Sciatic nerve (tissue), 2 donors: ENCODE measurements around the gene SIRT3. TPM values are rescaled to one million over a fixed set of nuclear protein-coding genes. Genes with fewer than 3 reads are reported as not detected.

Experiments
- ATAC-seq: fragments of 200-7000 bp; cut with Tn5 transposase; one replicate; pipeline ENCODE4 v1.9.1; 2020; ENCODE audit warnings: mild to moderate bottlenecking, moderate library complexity
- DNase-seq: peaks from one replicate; pipeline ENCODE4 v3.0.0-alpha.2; 2020; ENCODE audit warnings: low spot score
- intact Hi-C: fragments of 100-400 bp; cut with DNase I; formaldehyde crosslinking; loops from one replicate; pipeline ENCODE4 v1.14.2; 2022
- total RNA-seq: library from RNA; stranded (reverse); fragmentation: NEBNext Ultra II Directional; extraction: Animal tissue kit (Norgen Biotek cat#: 25700); gene quantifications from one replicate; pipeline ENCODE4 v1.2.1, GENCODE V29; 2021
- donor health status: DM: no; HTN: no; CAD: no.
- donor health status: DM: no; HTN: no; CAD: no.

Gene SIRT3
- total RNA-seq, 1 donor from 2014 or later, result 21.7 TPM

DNA sequence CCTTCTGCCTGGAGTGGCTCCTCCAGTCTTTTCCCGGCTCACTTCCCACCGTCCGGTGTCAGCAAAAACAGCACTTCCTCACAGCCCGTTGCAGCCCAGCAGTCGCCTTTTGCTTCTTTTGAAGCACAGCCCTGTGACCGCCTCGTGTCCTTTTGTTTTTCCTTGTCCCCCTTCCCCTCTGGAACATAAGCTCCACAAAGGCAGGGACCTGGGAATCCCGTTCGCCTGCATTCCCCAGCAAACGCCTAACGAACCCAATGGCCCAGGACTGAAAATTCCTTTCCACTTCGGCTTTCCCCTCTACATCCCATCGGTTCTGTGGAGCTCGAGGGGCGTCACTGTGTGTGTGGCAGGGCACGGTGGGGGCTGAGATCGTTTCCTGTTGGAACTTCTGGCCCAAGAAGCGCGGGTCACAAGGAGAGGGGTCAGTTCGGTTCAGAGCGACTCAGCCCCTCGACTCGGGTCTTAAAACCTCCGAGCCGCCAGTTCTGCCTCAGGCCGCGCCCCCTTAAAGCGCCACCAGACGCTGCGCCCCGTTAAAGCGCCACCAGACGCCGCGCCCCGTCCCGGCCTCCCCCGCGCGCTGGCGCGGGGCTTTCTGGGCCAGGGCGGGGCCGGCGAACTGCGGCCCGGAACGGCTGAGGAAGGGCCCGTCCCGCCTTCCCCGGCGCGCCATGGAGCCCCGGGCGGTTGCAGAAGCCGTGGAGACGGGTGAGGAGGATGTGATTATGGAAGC lies 27.8 kb downstream of the SIRT3 start:
- intact Hi-C loops, result no loop called here
- DNase-seq, result peak; percentile 88

DNA sequence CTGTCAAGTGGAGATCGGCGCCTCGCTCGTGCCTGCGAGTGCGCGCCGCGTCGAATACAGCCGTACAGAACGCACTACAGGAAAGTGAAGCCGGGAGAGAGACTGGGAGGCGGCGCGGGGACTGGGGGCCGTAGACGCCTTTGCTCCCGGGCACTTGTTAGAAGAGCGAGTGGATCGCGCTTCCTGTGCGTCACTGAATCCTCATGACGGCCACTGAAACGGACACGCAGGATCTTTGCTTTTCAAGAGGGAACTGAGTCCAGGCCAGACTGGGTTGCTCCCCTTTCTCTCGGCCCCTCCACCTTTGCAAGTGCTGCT lies 28.3 kb downstream of the SIRT3 start:
- ATAC-seq (peak; percentile 9), DNase-seq (no peak)
- intact Hi-C loops, result no loop called here

More for the DNA sequence above, 27.8 kb downstream of the SIRT3 start:
- ATAC-seq, result peak; percentile 85

DNA sequence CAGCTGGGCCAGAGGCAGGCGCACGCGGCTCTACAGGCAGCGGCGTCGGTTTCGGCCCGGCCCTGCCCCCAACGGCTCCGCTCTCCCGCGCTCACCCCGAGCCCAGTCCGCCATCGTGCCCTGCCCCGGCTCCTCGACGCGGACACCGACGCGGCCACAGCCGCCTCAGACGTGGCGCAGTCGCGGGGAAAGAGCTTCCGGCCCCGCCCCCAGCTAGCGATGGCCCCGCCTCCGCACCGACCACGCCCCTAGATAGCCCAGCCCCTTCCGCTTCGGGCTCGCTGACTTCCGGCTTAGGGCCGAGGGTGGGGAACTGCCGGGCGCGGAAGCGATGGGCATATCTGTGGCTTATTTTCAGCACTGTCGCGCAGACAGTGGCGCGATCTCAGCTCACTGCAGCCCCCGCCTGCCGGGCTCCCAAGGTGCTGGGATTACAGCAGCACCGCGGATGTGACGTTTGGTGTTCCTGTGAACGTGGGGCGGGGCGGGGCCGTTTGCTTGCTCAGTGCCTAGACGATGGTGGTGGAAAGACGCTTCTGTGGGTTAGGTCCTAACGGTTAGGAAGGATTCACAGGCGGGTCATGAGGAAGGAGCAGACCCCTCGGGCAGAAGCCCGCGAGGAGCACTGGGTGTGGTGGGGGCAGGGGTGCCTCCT lies 28.8 kb downstream of the SIRT3 start, which contains the start of the genes BET1L and RIC8A:
BET1L (minus strand) TSS at position 192 of the 655 bp plus-strand sequence; CDS start at position 114, 78 bp downstream.
RIC8A (plus strand) TSS at position 501 of the 655 bp plus-strand sequence. CDS start 1,147 bp downstream, outside the sequence.
- peak; percentile 97 for DNase-seq
- ATAC-seq, result peak; percentile 95
- intact Hi-C loops, result no loop called here

DNA sequence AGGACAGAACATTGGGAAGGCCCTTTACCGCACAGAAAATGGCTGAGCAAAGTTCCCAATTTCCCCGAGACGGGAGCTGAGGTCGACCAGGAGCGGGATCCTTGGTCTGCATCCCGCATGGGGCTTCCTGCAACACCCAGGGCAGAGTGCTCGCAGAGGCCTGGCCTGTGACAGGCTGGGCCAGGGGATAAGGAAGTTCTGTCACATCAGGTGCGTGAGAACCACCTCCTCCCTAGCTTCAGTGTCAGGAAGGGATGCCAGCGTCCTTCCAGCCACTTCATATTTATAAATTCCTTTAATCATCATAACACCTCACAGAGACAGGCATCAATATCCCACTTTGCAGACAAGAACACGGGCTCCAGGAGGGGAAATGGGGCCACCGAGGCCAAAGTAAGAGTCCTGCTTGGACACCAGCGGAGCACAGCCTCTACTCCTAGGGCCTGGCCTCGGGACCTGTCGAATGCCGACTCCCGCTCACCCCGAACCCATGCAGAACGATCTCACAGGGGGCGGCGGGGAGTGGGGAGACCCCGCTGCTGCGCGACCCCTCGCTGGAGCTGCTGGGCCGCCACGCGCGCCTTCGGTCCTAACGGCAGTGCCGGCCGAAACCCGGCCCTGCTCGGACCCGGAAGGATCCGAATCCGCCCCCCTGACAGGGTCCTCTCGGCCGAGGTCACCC lies 29.5 kb downstream of the SIRT3 start:
- intact Hi-C loops, result no loop called here
- no peak for ATAC-seq

DNA sequence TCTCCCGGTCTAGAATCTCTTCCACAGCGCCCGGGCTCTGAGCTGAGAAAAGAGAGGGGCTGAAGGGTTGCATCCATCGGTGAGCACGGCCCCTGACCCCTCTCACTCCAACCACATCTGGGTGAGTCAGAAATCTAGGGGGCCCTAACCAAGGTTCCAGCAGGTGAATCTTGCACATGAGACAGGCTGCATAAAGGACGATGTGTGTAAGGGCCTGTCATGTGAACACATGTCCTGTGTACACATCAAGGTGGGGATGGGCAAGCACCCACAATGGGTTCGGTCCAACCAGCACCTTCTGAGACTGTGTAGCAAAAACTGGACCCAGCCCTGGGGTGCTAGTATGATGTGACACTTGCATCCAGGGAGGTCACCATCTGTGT lies 30.1 kb downstream of the SIRT3 start:
- ATAC-seq (no peak), DNase-seq (no peak)
- intact Hi-C loops, result no loop called here

More for the DNA sequence above, 29.5 kb downstream of the SIRT3 start:
- DNase-seq, result no peak

DNA sequence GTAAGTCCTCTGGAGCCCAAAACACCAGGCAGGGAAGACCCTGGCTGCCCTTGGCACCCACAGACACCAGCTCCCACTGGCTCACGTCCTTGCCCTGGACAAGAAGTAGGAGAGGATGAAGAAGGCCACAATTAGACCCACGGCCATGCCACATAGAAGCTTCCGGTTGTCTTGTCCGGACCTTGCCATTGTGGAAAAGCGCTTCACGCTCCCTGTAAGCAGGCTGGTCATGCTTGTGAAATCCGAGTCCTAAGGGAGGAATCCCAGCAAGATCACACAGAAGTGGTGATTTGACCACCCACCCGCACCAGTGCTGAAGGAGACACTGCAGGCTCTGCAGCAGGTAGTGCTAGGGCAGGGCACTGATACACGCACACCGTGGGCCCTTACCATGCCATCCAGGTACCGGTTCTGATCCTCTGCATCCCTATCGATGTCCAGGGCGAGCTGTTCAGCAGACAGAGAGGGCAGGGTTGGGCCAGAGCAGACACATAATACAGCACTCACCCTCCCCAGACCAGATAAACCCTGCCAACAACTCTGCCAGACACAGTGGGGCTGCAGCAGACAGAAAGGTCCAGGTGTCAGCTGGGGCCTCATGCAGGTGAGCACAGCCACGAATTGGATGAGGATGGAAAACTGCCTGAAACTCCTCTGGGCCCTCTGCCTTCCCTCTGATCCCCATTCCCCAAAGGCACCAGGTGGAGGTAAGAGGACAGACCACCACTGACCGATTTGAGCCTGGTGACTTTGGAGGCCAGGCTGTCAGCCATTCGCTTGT lies 30.7 kb downstream of the SIRT3 start:
- DNase-seq (no peak), ATAC-seq (no peak)
- intact Hi-C loops, result no loop called here

DNA sequence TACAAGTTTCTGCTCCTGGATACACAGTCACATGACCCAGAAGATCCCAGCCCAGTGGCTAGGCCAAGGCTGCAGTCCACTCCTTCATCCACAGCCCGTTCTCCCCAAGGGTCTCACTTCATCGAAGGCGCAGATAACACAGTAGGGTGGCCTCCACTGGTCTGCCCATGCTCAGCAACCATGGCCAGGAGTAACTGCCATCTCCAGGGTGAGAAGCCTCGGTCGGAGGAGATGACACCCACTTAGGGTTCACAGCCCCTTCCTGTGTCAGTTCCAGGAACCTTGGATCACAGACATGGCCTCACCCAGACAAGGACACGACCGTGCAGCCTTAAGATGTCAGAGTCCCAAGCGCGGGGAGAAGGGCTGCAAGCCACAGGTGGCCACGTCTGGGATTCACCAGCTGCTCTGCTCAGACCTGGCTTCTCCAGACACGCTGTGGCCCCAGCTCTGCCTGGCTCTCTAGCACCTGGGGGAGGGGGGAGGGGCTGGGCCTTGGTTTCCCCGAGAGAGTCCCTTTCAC lies 31.5 kb downstream of the SIRT3 start:
- intact Hi-C loops, result no loop called here
- DNase-seq (peak; percentile 51), ATAC-seq (no peak)

DNA sequence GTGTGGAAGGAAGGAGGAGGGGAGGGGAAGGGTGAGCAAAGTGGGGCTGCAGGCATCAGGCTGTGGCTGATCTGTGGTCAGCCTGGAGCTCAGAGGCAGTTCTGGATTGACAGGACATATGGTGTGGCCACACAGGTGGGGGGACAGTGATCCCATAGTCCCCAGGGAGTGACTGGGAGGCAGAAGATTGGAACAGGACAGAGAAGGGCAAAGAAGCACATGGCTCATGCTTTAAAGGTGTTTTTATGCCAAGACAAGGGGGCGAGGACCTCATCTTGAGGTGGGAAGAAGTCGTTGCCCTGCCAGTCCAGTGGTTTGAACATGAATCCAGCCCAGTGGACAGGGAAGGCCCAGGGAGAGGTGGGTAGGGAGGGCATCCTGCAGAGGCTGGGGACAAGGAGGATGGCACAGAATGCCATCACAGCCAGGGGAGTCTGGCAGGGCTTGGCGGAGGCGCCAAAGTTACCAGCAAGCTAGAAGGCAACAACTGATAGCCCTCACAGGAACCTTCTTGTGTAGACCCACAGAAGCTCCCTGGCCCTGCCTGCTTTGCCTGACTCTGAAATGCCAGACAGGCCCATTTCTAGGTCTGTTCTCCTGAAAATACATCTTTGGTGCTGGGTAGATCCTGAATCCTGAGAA lies 32.1 kb downstream of the SIRT3 start:
- DNase-seq (no peak), ATAC-seq (no peak)
- intact Hi-C loops, result no loop called here

DNA sequence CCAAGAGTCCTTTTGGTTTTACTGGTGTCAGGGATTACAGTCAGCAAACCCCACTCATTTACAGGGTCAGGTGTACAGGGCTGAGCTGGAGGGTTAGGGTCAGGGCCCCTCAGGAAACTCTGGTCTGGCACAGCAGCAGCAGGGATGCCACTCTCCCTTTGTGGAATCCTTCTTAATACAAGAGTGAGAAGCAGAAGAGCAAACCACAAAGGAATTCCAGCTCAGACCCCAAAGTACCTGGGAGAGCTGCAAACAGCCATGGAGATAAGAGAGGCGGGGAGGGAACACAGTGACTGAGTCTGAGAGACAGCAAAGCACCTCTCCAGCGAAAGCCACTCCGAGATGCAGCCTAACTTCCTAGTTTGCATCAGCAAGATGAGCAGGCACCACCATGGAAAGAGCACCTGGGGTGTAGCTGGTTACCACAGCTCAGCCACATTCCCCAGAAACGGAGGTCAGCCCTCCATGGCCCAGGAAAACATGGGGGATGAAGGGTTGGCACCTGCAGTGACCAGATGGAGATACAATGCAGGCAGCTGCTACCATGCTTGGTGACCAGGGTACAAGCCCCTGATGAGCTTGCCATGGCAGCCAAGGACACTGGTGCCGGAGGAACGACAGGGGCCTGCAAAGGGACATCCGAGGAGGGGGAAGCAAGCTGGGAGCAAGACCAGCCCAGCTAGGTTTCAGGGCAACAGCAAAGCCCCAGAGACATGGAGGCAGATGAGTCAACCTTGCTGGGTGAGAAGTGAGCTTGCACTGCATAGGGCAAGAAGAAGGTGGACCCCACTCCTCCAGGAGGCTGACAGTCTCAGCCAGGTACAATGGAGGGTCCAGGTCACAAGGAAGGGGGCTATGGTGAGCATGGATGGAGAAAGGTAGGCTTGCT lies 32.8 kb downstream of the SIRT3 start:
- intact Hi-C loops, result no loop called here
- ATAC-seq, result no peak
- no peak for DNase-seq

DNA sequence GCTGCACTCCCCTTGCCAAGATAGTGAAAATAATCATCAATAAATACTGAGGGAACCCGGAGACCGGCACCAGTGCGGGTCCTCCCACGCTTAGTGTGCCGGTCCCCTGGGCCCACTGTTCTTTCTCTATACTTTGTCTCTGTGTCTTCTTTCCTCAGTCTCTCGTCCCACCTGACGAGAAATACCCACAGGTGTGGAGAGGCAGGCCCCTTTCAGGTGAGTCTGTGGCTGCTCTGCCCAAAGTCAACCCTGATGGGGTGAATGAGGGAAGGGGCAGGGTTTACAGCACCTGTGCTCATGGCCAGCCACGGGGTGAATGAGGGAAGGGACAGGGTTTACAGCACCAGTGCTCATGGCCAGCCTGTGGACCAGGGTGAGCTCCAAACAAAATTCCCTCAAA lies 33.7 kb downstream of the SIRT3 start:
- no peak for ATAC-seq
- intact Hi-C loops, result no loop called here
- DNase-seq, result no peak

DNA sequence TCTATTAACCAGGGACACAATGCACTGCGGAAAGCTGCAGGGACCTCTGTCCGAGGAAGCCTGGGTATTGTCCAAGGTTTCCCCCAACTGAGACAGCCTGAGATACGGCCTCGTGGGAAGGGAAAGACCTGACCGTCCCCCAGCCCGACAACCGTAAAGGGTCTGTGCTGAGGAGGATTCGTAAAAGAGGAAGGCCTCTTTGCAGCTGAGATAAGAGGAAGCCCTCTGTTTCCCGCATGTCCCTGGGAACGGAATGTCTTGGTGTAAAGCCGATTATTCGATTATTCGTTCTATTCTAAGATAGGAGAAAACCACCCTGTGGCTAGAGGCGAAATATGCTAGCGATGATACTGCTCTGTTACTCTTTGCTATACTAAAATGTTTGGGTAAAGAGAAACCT lies 34.2 kb downstream of the SIRT3 start:
- DNase-seq, result no peak

DNA sequence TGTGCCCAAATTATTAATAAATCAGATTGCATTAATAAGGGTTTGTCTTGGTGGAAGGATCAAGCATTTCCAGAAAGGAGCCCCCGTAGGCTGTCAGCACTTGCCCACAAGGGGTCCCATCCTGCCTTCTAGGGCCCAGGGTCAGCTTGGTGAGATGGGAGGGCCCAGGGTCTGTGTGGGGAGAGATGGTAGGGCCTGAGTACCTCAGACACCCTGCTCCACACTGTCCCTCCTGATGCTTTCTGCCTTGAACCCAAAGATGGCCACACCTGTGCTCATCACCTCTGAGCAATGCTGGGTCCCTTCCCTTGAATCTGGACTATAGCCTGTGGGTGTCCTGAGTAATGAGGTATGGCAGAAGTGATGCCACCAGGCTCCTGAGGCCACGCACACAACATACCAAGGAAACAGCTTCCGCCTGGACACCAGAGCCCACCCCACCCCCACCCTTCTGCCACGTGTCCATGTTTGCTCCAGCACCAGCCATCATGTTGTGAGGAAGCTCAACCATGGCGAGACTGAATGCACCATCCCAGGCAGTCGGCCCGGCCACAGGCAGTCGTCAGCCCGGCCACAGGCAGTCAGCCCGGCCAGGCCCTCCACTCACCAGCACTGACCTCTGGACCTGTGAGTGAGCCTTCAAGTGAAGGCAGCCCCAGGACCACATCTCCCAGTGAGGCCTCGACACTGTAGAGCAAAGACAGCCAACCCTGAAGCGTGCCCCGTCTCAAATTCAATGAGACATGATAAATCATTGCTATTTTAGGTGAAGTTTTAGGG lies 35.7 kb downstream of the SIRT3 start:
- no peak for ATAC-seq
- DNase-seq, result no peak
- intact Hi-C loops, result no loop called here

More for the DNA sequence above, 34.2 kb downstream of the SIRT3 start:
- intact Hi-C loops, result no loop called here
- ATAC-seq, result no peak

DNA sequence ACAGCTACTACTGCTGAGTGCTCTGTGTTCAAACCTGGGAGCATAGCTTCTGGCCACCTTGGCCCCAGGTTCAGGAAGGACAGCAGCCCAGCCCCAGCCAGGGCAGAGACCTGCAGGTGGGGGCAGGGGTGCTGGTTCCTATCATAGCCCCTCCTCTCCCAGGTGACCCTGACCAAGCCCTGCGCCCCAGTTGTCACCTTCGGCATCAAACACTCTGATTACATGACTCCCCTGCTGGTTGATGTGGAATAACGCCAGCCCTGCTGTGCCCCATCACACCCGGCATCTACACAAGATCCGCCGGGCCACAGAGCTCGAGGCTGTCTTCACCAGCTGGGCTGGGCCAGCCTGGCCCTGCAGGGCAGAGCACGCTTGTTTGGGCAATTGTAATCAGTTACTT lies 36.4 kb downstream of the SIRT3 start:
- intact Hi-C loops, result no loop called here
- DNase-seq (peak; percentile 59), ATAC-seq (no peak)

DNA sequence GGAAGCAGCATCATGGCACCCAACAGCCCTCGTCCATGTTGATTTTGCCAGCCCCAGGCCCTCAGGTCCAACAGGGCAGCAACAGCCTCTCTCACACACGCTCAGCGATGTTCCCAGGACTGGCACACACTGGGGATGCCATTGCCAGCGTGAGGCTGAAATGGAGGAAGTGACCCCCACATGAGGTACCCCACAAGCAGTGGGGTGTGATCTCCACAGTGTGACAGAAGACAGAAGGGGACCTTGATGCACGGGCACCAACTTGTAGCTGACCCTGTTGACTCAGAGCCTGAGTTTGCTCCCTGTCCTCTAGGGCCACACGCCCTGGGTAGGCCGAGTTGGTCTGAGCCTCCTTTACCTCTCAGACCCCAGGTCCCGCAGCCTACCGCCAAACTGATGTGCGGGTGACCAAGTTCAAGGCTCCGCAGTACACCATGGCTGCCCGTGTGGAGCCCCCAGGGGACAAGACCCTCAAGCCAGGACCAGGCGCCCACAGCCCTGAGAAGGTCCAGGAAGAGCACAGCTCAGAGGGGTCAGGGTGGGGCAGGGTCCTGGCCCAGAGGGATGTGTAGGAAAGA lies 37.0 kb downstream of the SIRT3 start:
- intact Hi-C loops, result no loop called here
- DNase-seq (peak; percentile 57), ATAC-seq (peak; percentile 16)

DNA sequence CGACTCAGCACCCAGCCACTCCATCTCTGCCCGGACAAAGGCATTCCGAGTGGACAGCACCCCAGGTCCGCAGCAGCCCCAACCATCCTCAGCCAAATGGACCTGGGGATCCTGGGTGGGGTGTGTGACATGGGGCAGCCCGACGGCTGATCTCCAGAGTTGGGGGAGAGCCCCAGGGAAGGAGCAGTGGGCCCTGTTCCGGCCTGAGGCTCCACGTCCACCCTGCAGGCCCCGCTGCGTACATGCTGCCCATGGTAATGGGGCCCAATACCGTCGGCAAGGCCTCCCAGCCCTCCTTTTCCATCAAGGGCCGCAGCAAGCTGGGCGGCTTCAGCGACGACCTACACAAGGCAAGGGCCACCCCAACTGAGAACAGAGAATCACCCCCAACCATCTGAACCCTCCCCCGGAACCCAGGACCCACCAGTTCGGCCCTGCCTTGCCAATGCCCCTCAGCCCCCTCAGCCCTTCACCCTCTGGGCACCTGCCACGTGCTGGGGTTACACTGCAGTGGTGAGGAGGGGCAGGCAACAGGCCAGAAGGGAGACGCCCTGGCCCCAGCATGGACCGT lies 37.8 kb downstream of the SIRT3 start:
- intact Hi-C loops, result no loop called here

DNA sequence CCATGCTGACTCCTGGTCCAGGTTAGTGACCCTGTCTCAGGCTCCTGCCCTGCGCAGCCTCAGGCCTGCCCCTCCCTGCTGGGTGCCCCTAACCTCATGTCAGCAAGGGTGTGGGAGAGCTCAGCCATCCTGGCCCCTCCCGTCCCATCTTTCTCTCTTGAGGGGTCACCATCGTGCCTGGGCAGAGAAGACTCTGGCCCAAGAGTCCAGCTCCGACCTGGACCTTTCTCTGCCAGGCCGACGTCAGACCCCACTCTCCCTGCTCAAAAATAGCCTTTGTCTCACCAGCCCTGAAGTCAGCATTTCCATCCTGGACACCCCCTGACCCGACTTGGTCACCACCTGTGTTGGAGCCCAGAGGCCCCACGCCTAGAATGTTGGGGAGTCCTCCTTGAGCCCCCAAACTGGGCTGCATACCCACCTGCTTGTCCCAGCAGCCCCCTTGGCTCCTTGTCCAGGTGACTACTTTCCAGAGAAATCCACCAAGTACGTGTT lies 38.4 kb downstream of the SIRT3 start:
- peak; percentile 55 for DNase-seq
- peak; percentile 18 for ATAC-seq
- intact Hi-C loops, result no loop called here

More for the DNA sequence above, 37.8 kb downstream of the SIRT3 start:
- peak; percentile 54 for DNase-seq
- no peak for ATAC-seq
